ENCODE data around the gene NLGN2. TPM values are rescaled to one million over a fixed set of nuclear protein-coding genes. Genes with fewer than 3 reads are reported as not detected.
A peak's percentile ranks its signal among the peaks of the same experiment; 100 is the strongest.

Gene NLGN2
- total and polyA plus RNA-seq, 2 of the 8 experiments (the other 6 are each of a cell fraction or from before 2014, with no cell fraction given) = 21.2 to 62.8 TPM

GRCh38 chr17:7437950-7438614, 30.4 kb downstream of the NLGN2 start:
- H2BK12ac ChIP-seq (ENCODE audit: low read depth, low read length) = peak overlapping the region; percentile 99
- H3K23me2 ChIP-seq (ENCODE audit: low read depth, low read length) = peaks cover 31% of the 10 kb centered on the region
- ChIA-PET POLR2A (ENCODE audit: partially characterized antibody) (interaction anchor here (0.9 to 15.5 kb wide), 11 partner anchors 7 to 249 kb away, joined by 3 to 339 read pairs (median 5); partner anchors contain the start of genes CHRNB1, NEURL4, NLGN2 and POLR2A), CTCF (ENCODE audit: partially characterized antibody) (interaction anchor here (0.7 to 5.1 kb wide), 16 partner anchors 8 to 84 kb away, joined by 3 to 56 read pairs (median 8); partner anchors contain the start of genes KCTD11, TMEM256, TMEM95 and ZBTB4)
- no peak overlapping the region for H2BK15ac ChIP-seq (ENCODE audit: low read length)
- peak in 1 of 2 experiments; percentile 30; a peak in 1 of 3 replicates for TF ChIP-seq EP300 (IDR thresholded peaks at IDR 0.05; ENCODE audit: borderline replicate concordance in 1 of 2, low read depth in 2 of 2, low read length in 2 of 2)
- TF ChIP-seq YY1 (IDR thresholded peaks at IDR 0.05; ENCODE audit: low read depth, low read length) = peak; percentile 56; the same call in 1 of the 2 replicates
- peak; percentile 31 for TF ChIP-seq TAF7 (optimal IDR thresholded peaks at IDR 0.05; ENCODE audit: borderline replicate concordance, low read depth, low read length)
- TF ChIP-seq SP1 (IDR thresholded peaks at IDR 0.05; ENCODE audit: low read depth, low read length) = 0 out of 2 replicates have a peak, but pooled peaks have one; percentile 11
- TF ChIP-seq SIN3A (conservative IDR thresholded peaks at IDR 0.05 in 1 of 2, IDR thresholded peaks at IDR 0.05 in 1 of 2; ENCODE audit: low read depth in 1 of 2, low read length in 2 of 2) = peak; percentile 28 to 50; a peak in 3 of 4 replicates
- no peak for TF ChIP-seq POLR2AphosphoS5 (IDR thresholded peaks at IDR 0.05; ENCODE audit: low read depth, low read length)
- no peak for TF ChIP-seq TCF12 (IDR thresholded peaks at IDR 0.05; ENCODE audit: low read depth, low read length)
- TF ChIP-seq CREB1 (IDR thresholded peaks at IDR 0.05) = 0 out of 2 replicates have a peak, but pooled peaks have one; percentile 6
- TF ChIP-seq JUND (IDR thresholded peaks at IDR 0.05; ENCODE audit: low read length) = no peak
- no peak for TF ChIP-seq ASH2L (IDR thresholded peaks at IDR 0.05; ENCODE audit: low read length)
- TF ChIP-seq EGR1 (IDR thresholded peaks at IDR 0.05; ENCODE audit: borderline replicate concordance, low read depth, low read length) = no peak
- H3K27ac ChIP-seq (ENCODE audit: low read depth, low read length) = no peak overlapping the region
- 4% methylated on average over 18 of the region's 48 CpGs; no CpG with 5 or more reads in 1 of the 2 experiments for WGBS, 2 experiments (ENCODE audit: extremely low coverage in 1 of 2, insufficient coverage in 1 of 2, insufficient read length in 1 of 2, insufficient replicate concordance in 2 of 2, low coverage in 1 of 2, low lambda C conversion rate in 2 of 2, missing lambda C conversion rate in 1 of 2)
- no peaks in the 10 kb centered on the region for H3K79me1 ChIP-seq (ENCODE audit: low read depth, low read length)
- no peak overlapping the region for H4K5ac ChIP-seq (ENCODE audit: insufficient read length, low read depth, low read length)
- no peaks in the 10 kb centered on the region for H4K20me1 ChIP-seq (replicated peaks in 1 of 2; ENCODE audit: control insufficient read depth in 1 of 2, insufficient read depth in 2 of 2, low read length in 2 of 2)
- peak overlapping the region; percentile 50 to 83 (median 67) for H3K4me3 ChIP-seq (ENCODE audit: extremely low read depth in 1 of 4, insufficient read depth in 2 of 4, low read depth in 3 of 4, low read length in 4 of 4)
- no peak overlapping the region for H3K56ac ChIP-seq (replicated peaks; ENCODE audit: insufficient read length, low read depth, low read length)
- H3K27me3 ChIP-seq (replicated peaks in 1 of 4; ENCODE audit: control insufficient read depth in 3 of 4, extremely low read depth in 1 of 4, insufficient read depth in 3 of 4, low read length in 3 of 4) = peaks cover 2 to 19% (median 12%) of the 10 kb centered on the region in 4 experiments; a peak in 6 of 7 replicates
- H3K23ac ChIP-seq (ENCODE audit: insufficient read length) = no peak overlapping the region
- H3K4me2 ChIP-seq (ENCODE audit: insufficient read depth in 1 of 2, low read depth in 2 of 2, low read length in 2 of 2) = peak overlapping the region; percentile 91
- peak overlapping the region; percentile 48; the same call in 1 of the 2 replicates for H2AK5ac ChIP-seq (ENCODE audit: low read depth, low read length)
- peak in 1 of 2 experiments; percentile 93 for DNase-seq (ENCODE audit: low read depth in 1 of 2, low spot score in 2 of 2)
- H2BK5ac ChIP-seq (ENCODE audit: low read depth, low read length) = peak overlapping the region; percentile 80; the same call in 1 of the 2 replicates
- H2AFZ ChIP-seq (ENCODE audit: low read length) = no peak overlapping the region
- peak overlapping the region; percentile 82; the same call in 1 of the 2 replicates for H2BK20ac ChIP-seq (ENCODE audit: low read length)
- peak overlapping the region; percentile 30; the same call in 1 of the 2 replicates for H4K8ac ChIP-seq (ENCODE audit: extremely low read depth, insufficient read depth, low read length)
- no peaks in the 10 kb centered on the region for H3K79me2 ChIP-seq (ENCODE audit: control insufficient read depth in 1 of 2, insufficient read depth in 2 of 2, low read length in 2 of 2)
- peak overlapping the region in 1 of 4 experiments; percentile 3; a peak in 3 of 7 replicates for H3K9ac ChIP-seq (replicated peaks in 1 of 4; ENCODE audit: extremely low read depth in 1 of 4, low read depth in 3 of 4, low read length in 3 of 4)
- no peaks in the 10 kb centered on the region for H3K36me3 ChIP-seq (ENCODE audit: control insufficient read depth in 2 of 4, insufficient read depth in 4 of 4, low read length in 3 of 4)
- H3K4ac ChIP-seq (replicated peaks; ENCODE audit: insufficient read length, low read depth, low read length) = peak overlapping the region; percentile 24
- no peak overlapping the region for H2BK120ac ChIP-seq (replicated peaks; ENCODE audit: low read depth, low read length)
- H3K14ac ChIP-seq (ENCODE audit: insufficient read length) = no peak overlapping the region
- FAIRE-seq = no peak
- H3K9me3 ChIP-seq (ENCODE audit: insufficient read depth in 2 of 2, low read depth in 1 of 2, low read length in 1 of 2) = no peaks in the 10 kb centered on the region
- H4K91ac ChIP-seq (replicated peaks; ENCODE audit: insufficient read length, low read length) = peak overlapping the region; percentile 94
- peak overlapping the region; percentile 97 for H3K18ac ChIP-seq (ENCODE audit: extremely low read depth, low read length)
- H3K4me1 ChIP-seq (replicated peaks in 1 of 4; ENCODE audit: control insufficient read depth in 3 of 4, insufficient read depth in 4 of 4, low read length in 3 of 4) = peaks cover 0 to 29% (median 15%) of the 10 kb centered on the region in 4 experiments; a peak in 6 of 7 replicates
